ENCODE measurements around the gene CCN2.

The CCN2 gene

GRCh38 chr6:131947986-131948661 lies 3.0 kb downstream of the CCN2 start:
- TF ChIP-seq, protein P1, sequence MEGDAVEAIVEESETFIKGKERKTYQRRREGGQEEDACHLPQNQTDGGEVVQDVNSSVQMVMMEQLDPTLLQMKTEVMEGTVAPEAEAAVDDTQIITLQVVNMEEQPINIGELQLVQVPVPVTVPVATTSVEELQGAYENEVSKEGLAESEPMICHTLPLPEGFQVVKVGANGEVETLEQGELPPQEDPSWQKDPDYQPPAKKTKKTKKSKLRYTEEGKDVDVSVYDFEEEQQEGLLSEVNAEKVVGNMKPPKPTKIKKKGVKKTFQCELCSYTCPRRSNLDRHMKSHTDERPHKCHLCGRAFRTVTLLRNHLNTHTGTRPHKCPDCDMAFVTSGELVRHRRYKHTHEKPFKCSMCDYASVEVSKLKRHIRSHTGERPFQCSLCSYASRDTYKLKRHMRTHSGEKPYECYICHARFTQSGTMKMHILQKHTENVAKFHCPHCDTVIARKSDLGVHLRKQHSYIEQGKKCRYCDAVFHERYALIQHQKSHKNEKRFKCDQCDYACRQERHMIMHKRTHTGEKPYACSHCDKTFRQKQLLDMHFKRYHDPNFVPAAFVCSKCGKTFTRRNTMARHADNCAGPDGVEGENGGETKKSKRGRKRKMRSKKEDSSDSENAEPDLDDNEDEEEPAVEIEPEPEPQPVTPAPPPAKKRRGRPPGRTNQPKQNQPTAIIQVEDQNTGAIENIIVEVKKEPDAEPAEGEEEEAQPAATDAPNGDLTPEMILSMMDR (IDR thresholded peaks at IDR 0.05; ENCODE audit: low read depth, low read length): no peak
- H3K4me3 ChIP-seq (ENCODE audit: low read depth, low read length): peak overlapping the region; percentile 71

DNA sequence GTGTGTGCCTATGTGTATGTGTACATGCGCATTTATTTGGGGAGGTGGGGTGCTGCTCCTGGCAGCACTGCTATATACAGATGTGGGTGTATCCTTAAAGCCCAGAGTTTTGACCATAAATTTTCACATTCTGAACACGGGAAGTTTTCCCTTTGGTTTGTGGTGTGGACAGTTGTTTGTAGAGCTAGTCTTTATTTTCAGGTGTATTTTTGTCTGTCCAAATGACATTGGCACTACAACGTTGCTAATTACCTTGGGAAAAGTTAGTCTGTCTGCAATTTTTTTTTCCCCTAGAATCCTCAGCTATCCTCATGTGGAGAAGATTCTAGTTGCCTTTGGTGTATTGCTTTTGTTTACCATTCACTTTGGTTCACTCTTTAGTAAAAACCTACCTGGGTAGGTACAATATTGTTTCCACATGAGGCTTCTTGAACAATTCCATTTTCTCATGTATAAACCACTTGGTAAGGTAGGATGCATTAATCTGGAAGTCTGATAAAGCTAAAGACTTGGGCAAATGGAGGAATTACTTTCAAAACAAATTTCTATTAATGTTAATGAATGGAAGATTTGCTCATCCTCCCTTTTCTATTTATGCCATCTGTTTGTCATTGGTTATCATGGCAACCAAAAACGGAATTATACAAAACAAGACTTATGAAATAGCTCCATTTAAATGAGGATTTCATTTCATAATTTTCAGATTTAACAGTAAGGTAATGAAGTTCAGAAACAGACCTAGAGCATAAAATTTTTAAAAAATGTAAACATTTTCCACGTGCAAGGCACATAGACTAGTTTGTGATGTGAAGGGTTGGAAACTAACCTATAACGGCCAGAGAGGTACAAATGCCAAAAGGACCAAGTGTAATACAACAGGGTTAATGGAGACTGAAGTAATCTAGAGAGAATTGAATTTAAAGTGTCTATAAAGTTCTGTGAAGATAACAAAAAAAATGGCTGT lies 3.9 kb downstream of the CCN2 start:
- peak overlapping the region; percentile 71 for H3K4me3 ChIP-seq (ENCODE audit: low read depth, low read length)
- TF ChIP-seq, protein P1 (IDR thresholded peaks at IDR 0.05; ENCODE audit: low read depth, low read length): no peak

DNA sequence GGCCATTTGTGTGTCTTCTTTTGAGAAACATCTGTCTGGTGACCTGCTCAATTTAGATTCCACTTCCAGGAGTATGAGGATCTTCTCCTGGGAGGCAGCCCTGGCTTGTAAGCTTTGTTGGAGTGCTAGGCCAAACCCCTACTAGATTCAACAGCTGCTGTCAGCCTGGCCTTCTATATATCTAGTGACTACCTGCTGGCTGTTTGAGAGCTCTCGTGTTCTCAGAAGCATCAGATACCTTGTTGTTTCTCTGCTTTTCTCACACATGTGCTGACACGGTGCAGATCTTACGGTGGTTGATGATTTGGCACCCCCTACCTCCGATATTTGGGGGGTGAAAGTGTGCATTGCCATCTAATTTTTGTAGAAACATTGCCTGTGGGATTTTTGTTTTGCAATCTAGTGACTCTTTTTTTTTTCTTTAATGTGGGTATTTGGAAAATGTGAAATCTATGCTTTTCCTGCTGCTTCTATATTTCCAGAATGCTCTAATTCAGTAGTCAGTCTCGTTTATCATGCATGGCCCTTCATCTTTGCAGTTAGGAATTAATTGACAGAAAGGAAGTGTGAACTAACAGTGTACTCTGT lies 4.7 kb downstream of the CCN2 start:
- TF ChIP-seq, protein P1 (IDR thresholded peaks at IDR 0.05; ENCODE audit: low read depth, low read length): no peak
- peak overlapping the region; percentile 31 for H3K4me3 ChIP-seq (ENCODE audit: low read depth, low read length)

DNA sequence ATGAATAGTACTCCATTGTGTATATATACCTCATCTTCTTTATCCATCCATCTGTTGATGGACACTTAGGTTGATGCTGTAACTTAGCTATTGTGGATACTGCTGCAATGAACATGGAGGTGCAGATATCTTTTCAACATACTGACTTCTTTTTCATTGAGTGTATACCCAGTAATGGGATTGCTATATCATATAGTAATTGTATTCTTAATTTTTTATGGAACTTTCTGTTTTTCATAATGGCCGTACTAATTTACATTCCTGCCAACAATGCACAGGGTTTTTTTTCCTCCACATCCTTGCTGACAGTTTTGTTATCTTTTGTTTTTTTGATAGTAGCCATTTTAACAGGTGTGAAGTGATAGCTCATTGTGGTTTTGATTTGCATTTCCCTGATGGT lies 5.2 kb downstream of the CCN2 start:
- H3K4me3 ChIP-seq (ENCODE audit: low read depth, low read length): no peak overlapping the region
- TF ChIP-seq, protein P1 (IDR thresholded peaks at IDR 0.05; ENCODE audit: low read depth, low read length): no peak

- TF ChIP-seq, protein P1 (IDR thresholded peaks at IDR 0.05; ENCODE audit: low read depth, low read length): no peak
- no peak overlapping the region for H3K4me3 ChIP-seq (ENCODE audit: low read depth, low read length)
Measured at GRCh38 chr6:131937703-131938631, 13.2 kb downstream of the CCN2 start.

GRCh38 chr6:131937226-131937625 lies 13.9 kb downstream of the CCN2 start:
- H3K4me3 ChIP-seq (ENCODE audit: low read depth, low read length): no peak overlapping the region
- TF ChIP-seq, protein P1 (IDR thresholded peaks at IDR 0.05; ENCODE audit: low read depth, low read length): no peak
